Tibial artery (tissue), 4 donors: ENCODE data around the gene MYO10.

Experiments
- DNase-seq, 2 donors: peaks; one replicate each; pipeline ENCODE4 v3.0.0-alpha.2; 2019
- H3K27ac ChIP-seq, 2 donors: fragments of 200-600 bp; sonication (generic) in 1 of 2; 1 replicate in 1 of 2; 2 replicates in 1 of 2; pipeline ENCODE4 v1.5.1; 2018 to 2019; ENCODE audit warnings: mild to moderate bottlenecking in 1 of 2
- H3K27me3 ChIP-seq, 2 donors: fragments of 200-600 bp; sonication (generic) in 1 of 2; one replicate each; pipeline versions ENCODE4 v1.5.1 to v1.6.0; 2016 to 2019
- H3K36me3 ChIP-seq, 3 donors: fragments of 200-600 bp; sonication (generic) in 2 of 3; one replicate each; pipeline ENCODE4 v1.5.1; 2016 to 2019; ENCODE audit warnings: mild to moderate bottlenecking in 2 of 3
- H3K4me1 ChIP-seq, 4 donors: fragments of 200-600 bp; sonication (generic) in 2 of 4; 1 replicate in 3 of 4; 2 replicates in 1 of 4; pipeline ENCODE4 v1.5.1; 2016 to 2019
- H3K4me3 ChIP-seq, 2 donors: fragments of 200-600 bp; sonication (generic) in 1 of 2; 1 replicate in 1 of 2; 2 replicates in 1 of 2; pipeline ENCODE4 v1.5.1; 2018 to 2019; ENCODE audit warnings: mild to moderate bottlenecking in 2 of 2
- H3K9me3 ChIP-seq, 3 donors: fragments of 200-600 bp; sonication (generic) in 1 of 3; one replicate each; pipeline ENCODE4 v1.5.1; 2016 to 2019
- CTCF ChIP-seq, 2 experiments: fragments of 200-600 bp in 1 of 2; fragments of 450-650 bp in 1 of 2; IDR thresholded peaks; one replicate each; pipeline ENCODE4 v1.5.1; 2017 to 2019; ENCODE audit warnings: antibody characterized with exemption in 2 of 2, mild to moderate bottlenecking in 1 of 2, moderate library complexity in 1 of 2
- intact Hi-C: fragments of 100-400 bp; cut with DNase I; formaldehyde crosslinking; loops from one replicate; pipeline ENCODE4 v1.15.0; 2023; ENCODE audit warnings: low total_unique reads

MYO10 gene

GRCh38 chr5:16617274-16617968 is 318.7 kb downstream of the MYO10 start:
- H3K4me3 ChIP-seq, result peak overlapping the region; percentile 53 to 66
- no peaks in the 10 kb centered on the region for H3K36me3 ChIP-seq
- no peak for DNase-seq
- no peaks in the 10 kb centered on the region for H3K9me3 ChIP-seq
- peak overlapping the region in 1 of 2 donors; percentile 13 for H3K27ac ChIP-seq
- H3K4me1 ChIP-seq, result peaks cover 4 to 14% (median 10%) of the 10 kb centered on the region in 4 donors
- H3K27me3 ChIP-seq, result peaks cover 0 to 2% of the 10 kb centered on the region in 2 donors
- intact Hi-C loops, result loop anchor here (5.0 kb wide), 1 partner anchor 1620 kb away; no protein-coding TSS in a partner anchor
- no peak for TF ChIP-seq CTCF (IDR thresholded peaks at IDR 0.05)

- no peaks in the 10 kb centered on the region for H3K36me3 ChIP-seq
- peak within 1 kb of the TSS; percentile 53 to 66 for H3K4me3 ChIP-seq
- intact Hi-C loops, result loop anchor here (5.0 kb wide), 1 partner anchor 1621 kb away; no protein-coding TSS in a partner anchor
- peaks cover 4 to 14% (median 10%) of the 10 kb centered on the region in 4 donors for H3K4me1 ChIP-seq
- peak; percentile 45 to 71 for DNase-seq
- peak within 1 kb of the TSS; percentile 13 to 17 for H3K27ac ChIP-seq
- H3K9me3 ChIP-seq, result no peaks in the 10 kb centered on the region
- no peak for TF ChIP-seq CTCF (IDR thresholded peaks at IDR 0.05)
- H3K27me3 ChIP-seq, result peaks cover 0 to 2% of the 10 kb centered on the region in 2 donors
These were observed 319.4 kb downstream of the MYO10 start, which contains the start of gene RETREG1 for GRCh38 chr5:16616536-16617273. TSS of gene RETREG1 (minus strand) at chr5:16616997. CDS start at chr5:16616971, 26 bp downstream.

- Histone ChIP-seq H3K9me3 (no peaks in the 10 kb centered on the region), H3K4me1 (peaks cover 4 to 14% (median 10%) of the 10 kb centered on the region in 4 donors), H3K36me3 (no peaks in the 10 kb centered on the region), H3K27me3 (peaks cover 0 to 2% of the 10 kb centered on the region in 2 donors), H3K27ac (peak overlapping the region in 1 of 2 donors; percentile 17), H3K4me3 (peak overlapping the region; percentile 53 to 66)
- intact Hi-C loops, result loop anchor here (5.0 kb wide), 1 partner anchor 1621 kb away; no protein-coding TSS in a partner anchor
- DNase-seq, result no peak
- TF ChIP-seq CTCF (IDR thresholded peaks at IDR 0.05), result no peak
These were observed 320.1 kb downstream of the MYO10 start for GRCh38 chr5:16615741-16616535.

GRCh38 chr5:16612007-16612406 is 324.1 kb downstream of the MYO10 start:
- DNase-seq, result no peak
- H3K27me3 ChIP-seq, result peaks cover 0 to 2% of the 10 kb centered on the region in 2 donors
- no peak for TF ChIP-seq CTCF (IDR thresholded peaks at IDR 0.05)
- H3K4me1 ChIP-seq, result peaks cover 4 to 14% (median 8%) of the 10 kb centered on the region in 4 donors
- H3K9me3 ChIP-seq, result no peaks in the 10 kb centered on the region
- intact Hi-C loops, result no loop called here
- H3K27ac ChIP-seq, result no peak overlapping the region
- no peaks in the 10 kb centered on the region for H3K36me3 ChIP-seq
- no peak overlapping the region for H3K4me3 ChIP-seq
